ENCODE results near the gene HMX3.
A peak's percentile ranks its signal among the peaks of the same experiment; 100 is the strongest.

The HMX3 gene

GRCh38 chr10:123143162-123143824, 7.5 kb downstream of the HMX3 start:
- no peaks in the 10 kb centered on the region for H3K36me3 ChIP-seq (ENCODE audit: low read depth)
- H3K27ac ChIP-seq (ENCODE audit: poor library complexity, severe bottlenecking): no peak overlapping the region
- no peak overlapping the region for H3K4me3 ChIP-seq (ENCODE audit: severe bottlenecking)
- ATAC-seq (ENCODE audit: low read depth): no peak
- no peak for DNase-seq (ENCODE audit: low spot score)
- H3K27me3 ChIP-seq (ENCODE audit: insufficient read depth, poor library complexity, severe bottlenecking): peaks cover 100% of the 10 kb centered on the region
- no peaks in the 10 kb centered on the region for H3K9me3 ChIP-seq (ENCODE audit: severe bottlenecking)
- H3K4me1 ChIP-seq (ENCODE audit: insufficient read depth, poor library complexity, severe bottlenecking): no peaks in the 10 kb centered on the region
- TF ChIP-seq CTCF (IDR thresholded peaks at IDR 0.05; ENCODE audit: poor library complexity, severe bottlenecking): no peak

- H3K27me3 ChIP-seq (ENCODE audit: insufficient read depth, poor library complexity, severe bottlenecking): peaks cover 100% of the 10 kb centered on the region
- TF ChIP-seq CTCF (IDR thresholded peaks at IDR 0.05; ENCODE audit: poor library complexity, severe bottlenecking): no peak
- no peaks in the 10 kb centered on the region for H3K36me3 ChIP-seq (ENCODE audit: low read depth)
- DNase-seq (ENCODE audit: low spot score) (no peak), ATAC-seq (ENCODE audit: low read depth) (no peak)
- H3K27ac ChIP-seq (ENCODE audit: poor library complexity, severe bottlenecking): no peak overlapping the region
- H3K9me3 ChIP-seq (ENCODE audit: severe bottlenecking): no peaks in the 10 kb centered on the region
- no peaks in the 10 kb centered on the region for H3K4me1 ChIP-seq (ENCODE audit: insufficient read depth, poor library complexity, severe bottlenecking)
- no peak overlapping the region for H3K4me3 ChIP-seq (ENCODE audit: severe bottlenecking)
Observed at GRCh38 chr10:123143825-123144168, 8.0 kb downstream of the HMX3 start.

- Histone ChIP-seq H3K9me3 (ENCODE audit: severe bottlenecking) (no peaks in the 10 kb centered on the region), H3K4me1 (ENCODE audit: insufficient read depth, poor library complexity, severe bottlenecking) (no peaks in the 10 kb centered on the region), H3K4me3 (ENCODE audit: severe bottlenecking) (no peak overlapping the region), H3K36me3 (ENCODE audit: low read depth) (no peaks in the 10 kb centered on the region), H3K27ac (ENCODE audit: poor library complexity, severe bottlenecking) (no peak overlapping the region), H3K27me3 (ENCODE audit: insufficient read depth, poor library complexity, severe bottlenecking) (peaks cover 100% of the 10 kb centered on the region)
- DNase-seq (ENCODE audit: low spot score): no peak
- no peak for TF ChIP-seq CTCF (IDR thresholded peaks at IDR 0.05; ENCODE audit: poor library complexity, severe bottlenecking)
- peak; percentile 35 for ATAC-seq (ENCODE audit: low read depth)
Observed at GRCh38 chr10:123144697-123145541, 9.1 kb downstream of the HMX3 start.

- H3K9me3 ChIP-seq (ENCODE audit: severe bottlenecking): no peaks in the 10 kb centered on the region
- no peak overlapping the region for H3K27ac ChIP-seq (ENCODE audit: poor library complexity, severe bottlenecking)
- H3K27me3 ChIP-seq (ENCODE audit: insufficient read depth, poor library complexity, severe bottlenecking): peaks cover 100% of the 10 kb centered on the region
- no peaks in the 10 kb centered on the region for H3K36me3 ChIP-seq (ENCODE audit: low read depth)
- TF ChIP-seq CTCF (IDR thresholded peaks at IDR 0.05; ENCODE audit: poor library complexity, severe bottlenecking): no peak
- no peak for ATAC-seq (ENCODE audit: low read depth)
- no peaks in the 10 kb centered on the region for H3K4me1 ChIP-seq (ENCODE audit: insufficient read depth, poor library complexity, severe bottlenecking)
- H3K4me3 ChIP-seq (ENCODE audit: severe bottlenecking): no peak overlapping the region
- DNase-seq (ENCODE audit: low spot score): no peak
Observed at GRCh38 chr10:123145542-123146012, 9.8 kb downstream of the HMX3 start.

Data from RWPE2 (cell line).